K562 (cell line): Measurements from ENCODE around the gene NYNRIN. TPM values are rescaled to one million over a fixed set of nuclear protein-coding genes. Genes with fewer than 3 reads are reported as not detected.

ENCODE experiments used
- NFIC ChIP-seq: fragments of 450-650 bp; IDR thresholded peaks from 2 replicates; pipeline ENCODE4 v1.6.1; 2017; ENCODE audit warnings: mild to moderate bottlenecking, inconsistent platforms
- NFXL1 ChIP-seq: fragments of 450-650 bp; formaldehyde crosslinking; IDR thresholded peaks from 2 replicates; pipeline ENCODE4 v1.4.0; 2021; ENCODE audit warnings: mild to moderate bottlenecking
- SP2 ChIP-seq: IDR thresholded peaks from 2 replicates; pipeline ENCODE4 v1.6.1; 2011; ENCODE audit warnings: mild to moderate bottlenecking, low read depth, low read length, moderate library complexity; ENCODE audit not compliant: poor library complexity, severe bottlenecking; ENCODE audit errors: extremely low read depth
- polyA plus RNA-seq, 8 experiments: library from polyadenylated mRNA; depleted of rRNA in 4 of 8; stranded (reverse) in 5 of 8; unstranded in 3 of 8; fragments of >200 nt; fragmentation: Nextera tagmentation in 2 of 8; fragmentation: Illumina TruSeq in 1 of 8; extraction: Ambion mirVana in 2 of 8; extraction: Trizol in 1 of 8; gene quantifications; 2 replicates each; pipeline versions ENCODE4 v1.2.1 to v1.2.3, GENCODE V29; 2011 to 2014; ENCODE audit warnings: inconsistent platforms in 1 of 8, missing spikeins in 1 of 8
- total RNA-seq, 7 experiments: library from RNA; depleted of rRNA in 6 of 7; stranded (reverse); fragments of >200 nt in 6 of 7; fragmentation: Illumina TruSeq in 2 of 7; extraction: Trizol in 2 of 7; gene quantifications; 2 replicates each; pipeline versions ENCODE4 v1.2.1 to v1.2.3, GENCODE V29; 2011 to 2021; ENCODE audit warnings: low replicate concordance in 1 of 7
- TF ChIP-seq, protein P1 (sequence below), 2 experiments: fragments of 450-650 bp; formaldehyde crosslinking in 1 of 2; IDR thresholded peaks; 2 replicates each; pipeline versions ENCODE4 v1.4.0 to v1.6.1; 2014 to 2020; ENCODE audit warnings: mild to moderate bottlenecking in 2 of 2, borderline replicate concordance in 1 of 2, low read depth in 1 of 2
- TF ChIP-seq, protein P2 (sequence below): sonication (generic); formaldehyde crosslinking; IDR thresholded peaks from 2 replicates; pipeline ENCODE4 v1.8.0; 2022; ENCODE audit warnings: mild to moderate bottlenecking, low read depth, missing genetic modification reagents
- TF ChIP-seq, protein P3 (sequence below): IDR thresholded peaks from 3 replicates; pipeline ENCODE4 v1.6.1; 2011; ENCODE audit warnings: borderline replicate concordance, mild to moderate bottlenecking, moderate library complexity; ENCODE audit not compliant: insufficient read length; ENCODE audit errors: extremely low read depth
- TF ChIP-seq, protein P4 (sequence below): fragments of 200-800 bp; sonication (Bioruptor generic); IDR thresholded peaks from 2 replicates; pipeline ENCODE4 v1.6.1; 2016; ENCODE audit warnings: missing genetic modification characterization, missing compliant biosample characterization

Gene NYNRIN
- total and polyA plus RNA-seq, 9 of the 15 experiments (the other 6 are each of a cell fraction or from before 2014, with no cell fraction given), result 0.04 to 1.2 (median 0.28) TPM

DNA sequence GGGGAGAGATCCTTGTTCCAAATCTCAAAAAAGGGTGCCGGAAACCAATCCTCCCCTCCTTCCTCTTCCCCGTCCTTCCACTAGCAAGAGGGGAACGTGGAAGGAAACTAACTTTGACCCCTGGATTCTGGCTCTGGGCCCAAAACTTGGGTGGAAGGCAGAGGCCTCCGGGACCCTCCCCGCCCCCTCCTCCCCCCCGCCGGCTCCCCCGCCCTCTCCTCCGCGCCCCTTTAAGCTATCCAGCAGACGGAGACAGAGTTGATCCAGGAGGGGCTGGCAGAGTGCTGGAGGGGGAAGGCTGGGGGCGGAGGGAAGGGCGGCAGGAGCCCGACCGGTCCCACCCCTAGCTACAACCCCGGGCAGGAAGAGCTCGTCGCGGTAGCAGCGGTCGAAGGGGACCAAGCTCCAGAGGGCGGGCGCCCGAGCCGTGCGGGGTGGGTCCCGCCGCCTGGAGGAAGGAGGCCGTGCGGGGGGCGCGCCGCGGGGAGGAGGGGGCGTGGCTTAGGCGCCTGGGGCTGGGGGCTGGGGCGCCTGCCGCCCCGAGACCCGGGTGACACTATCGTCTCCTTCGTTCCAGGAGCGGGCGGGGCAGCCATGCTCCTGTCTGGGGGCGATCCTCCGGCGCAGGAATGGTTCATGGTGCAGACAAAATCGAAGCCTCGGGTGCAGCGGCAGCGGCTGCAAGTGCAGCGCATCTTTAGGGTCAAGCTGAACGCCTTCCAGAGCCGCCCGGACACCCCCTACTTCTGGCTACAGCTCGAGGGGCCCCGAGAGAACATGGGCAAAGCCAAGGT is at the start of gene NYNRIN (continued):
- TF ChIP-seq, protein P1, sequence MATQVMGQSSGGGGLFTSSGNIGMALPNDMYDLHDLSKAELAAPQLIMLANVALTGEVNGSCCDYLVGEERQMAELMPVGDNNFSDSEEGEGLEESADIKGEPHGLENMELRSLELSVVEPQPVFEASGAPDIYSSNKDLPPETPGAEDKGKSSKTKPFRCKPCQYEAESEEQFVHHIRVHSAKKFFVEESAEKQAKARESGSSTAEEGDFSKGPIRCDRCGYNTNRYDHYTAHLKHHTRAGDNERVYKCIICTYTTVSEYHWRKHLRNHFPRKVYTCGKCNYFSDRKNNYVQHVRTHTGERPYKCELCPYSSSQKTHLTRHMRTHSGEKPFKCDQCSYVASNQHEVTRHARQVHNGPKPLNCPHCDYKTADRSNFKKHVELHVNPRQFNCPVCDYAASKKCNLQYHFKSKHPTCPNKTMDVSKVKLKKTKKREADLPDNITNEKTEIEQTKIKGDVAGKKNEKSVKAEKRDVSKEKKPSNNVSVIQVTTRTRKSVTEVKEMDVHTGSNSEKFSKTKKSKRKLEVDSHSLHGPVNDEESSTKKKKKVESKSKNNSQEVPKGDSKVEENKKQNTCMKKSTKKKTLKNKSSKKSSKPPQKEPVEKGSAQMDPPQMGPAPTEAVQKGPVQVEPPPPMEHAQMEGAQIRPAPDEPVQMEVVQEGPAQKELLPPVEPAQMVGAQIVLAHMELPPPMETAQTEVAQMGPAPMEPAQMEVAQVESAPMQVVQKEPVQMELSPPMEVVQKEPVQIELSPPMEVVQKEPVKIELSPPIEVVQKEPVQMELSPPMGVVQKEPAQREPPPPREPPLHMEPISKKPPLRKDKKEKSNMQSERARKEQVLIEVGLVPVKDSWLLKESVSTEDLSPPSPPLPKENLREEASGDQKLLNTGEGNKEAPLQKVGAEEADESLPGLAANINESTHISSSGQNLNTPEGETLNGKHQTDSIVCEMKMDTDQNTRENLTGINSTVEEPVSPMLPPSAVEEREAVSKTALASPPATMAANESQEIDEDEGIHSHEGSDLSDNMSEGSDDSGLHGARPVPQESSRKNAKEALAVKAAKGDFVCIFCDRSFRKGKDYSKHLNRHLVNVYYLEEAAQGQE (IDR thresholded peaks at IDR 0.05; ENCODE audit: borderline replicate concordance), result no peak
- TF ChIP-seq, protein P1 (CRISPR knock-in tag; IDR thresholded peaks at IDR 0.05; ENCODE audit: low read depth), result no peak
- TF ChIP-seq NFIC (no peak), SP2 (no peak), NFXL1 (no peak)
- TF ChIP-seq, protein P2, sequence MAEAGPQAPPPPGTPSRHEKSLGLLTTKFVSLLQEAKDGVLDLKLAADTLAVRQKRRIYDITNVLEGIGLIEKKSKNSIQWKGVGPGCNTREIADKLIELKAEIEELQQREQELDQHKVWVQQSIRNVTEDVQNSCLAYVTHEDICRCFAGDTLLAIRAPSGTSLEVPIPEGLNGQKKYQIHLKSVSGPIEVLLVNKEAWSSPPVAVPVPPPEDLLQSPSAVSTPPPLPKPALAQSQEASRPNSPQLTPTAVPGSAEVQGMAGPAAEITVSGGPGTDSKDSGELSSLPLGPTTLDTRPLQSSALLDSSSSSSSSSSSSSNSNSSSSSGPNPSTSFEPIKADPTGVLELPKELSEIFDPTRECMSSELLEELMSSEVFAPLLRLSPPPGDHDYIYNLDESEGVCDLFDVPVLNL (CRISPR knock-in tag), result no peak
- TF ChIP-seq, protein P3, sequence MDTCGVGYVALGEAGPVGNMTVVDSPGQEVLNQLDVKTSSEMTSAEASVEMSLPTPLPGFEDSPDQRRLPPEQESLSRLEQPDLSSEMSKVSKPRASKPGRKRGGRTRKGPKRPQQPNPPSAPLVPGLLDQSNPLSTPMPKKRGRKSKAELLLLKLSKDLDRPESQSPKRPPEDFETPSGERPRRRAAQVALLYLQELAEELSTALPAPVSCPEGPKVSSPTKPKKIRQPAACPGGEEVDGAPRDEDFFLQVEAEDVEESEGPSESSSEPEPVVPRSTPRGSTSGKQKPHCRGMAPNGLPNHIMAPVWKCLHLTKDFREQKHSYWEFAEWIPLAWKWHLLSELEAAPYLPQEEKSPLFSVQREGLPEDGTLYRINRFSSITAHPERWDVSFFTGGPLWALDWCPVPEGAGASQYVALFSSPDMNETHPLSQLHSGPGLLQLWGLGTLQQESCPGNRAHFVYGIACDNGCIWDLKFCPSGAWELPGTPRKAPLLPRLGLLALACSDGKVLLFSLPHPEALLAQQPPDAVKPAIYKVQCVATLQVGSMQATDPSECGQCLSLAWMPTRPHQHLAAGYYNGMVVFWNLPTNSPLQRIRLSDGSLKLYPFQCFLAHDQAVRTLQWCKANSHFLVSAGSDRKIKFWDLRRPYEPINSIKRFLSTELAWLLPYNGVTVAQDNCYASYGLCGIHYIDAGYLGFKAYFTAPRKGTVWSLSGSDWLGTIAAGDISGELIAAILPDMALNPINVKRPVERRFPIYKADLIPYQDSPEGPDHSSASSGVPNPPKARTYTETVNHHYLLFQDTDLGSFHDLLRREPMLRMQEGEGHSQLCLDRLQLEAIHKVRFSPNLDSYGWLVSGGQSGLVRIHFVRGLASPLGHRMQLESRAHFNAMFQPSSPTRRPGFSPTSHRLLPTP, result no peak
- TF ChIP-seq, protein P4, sequence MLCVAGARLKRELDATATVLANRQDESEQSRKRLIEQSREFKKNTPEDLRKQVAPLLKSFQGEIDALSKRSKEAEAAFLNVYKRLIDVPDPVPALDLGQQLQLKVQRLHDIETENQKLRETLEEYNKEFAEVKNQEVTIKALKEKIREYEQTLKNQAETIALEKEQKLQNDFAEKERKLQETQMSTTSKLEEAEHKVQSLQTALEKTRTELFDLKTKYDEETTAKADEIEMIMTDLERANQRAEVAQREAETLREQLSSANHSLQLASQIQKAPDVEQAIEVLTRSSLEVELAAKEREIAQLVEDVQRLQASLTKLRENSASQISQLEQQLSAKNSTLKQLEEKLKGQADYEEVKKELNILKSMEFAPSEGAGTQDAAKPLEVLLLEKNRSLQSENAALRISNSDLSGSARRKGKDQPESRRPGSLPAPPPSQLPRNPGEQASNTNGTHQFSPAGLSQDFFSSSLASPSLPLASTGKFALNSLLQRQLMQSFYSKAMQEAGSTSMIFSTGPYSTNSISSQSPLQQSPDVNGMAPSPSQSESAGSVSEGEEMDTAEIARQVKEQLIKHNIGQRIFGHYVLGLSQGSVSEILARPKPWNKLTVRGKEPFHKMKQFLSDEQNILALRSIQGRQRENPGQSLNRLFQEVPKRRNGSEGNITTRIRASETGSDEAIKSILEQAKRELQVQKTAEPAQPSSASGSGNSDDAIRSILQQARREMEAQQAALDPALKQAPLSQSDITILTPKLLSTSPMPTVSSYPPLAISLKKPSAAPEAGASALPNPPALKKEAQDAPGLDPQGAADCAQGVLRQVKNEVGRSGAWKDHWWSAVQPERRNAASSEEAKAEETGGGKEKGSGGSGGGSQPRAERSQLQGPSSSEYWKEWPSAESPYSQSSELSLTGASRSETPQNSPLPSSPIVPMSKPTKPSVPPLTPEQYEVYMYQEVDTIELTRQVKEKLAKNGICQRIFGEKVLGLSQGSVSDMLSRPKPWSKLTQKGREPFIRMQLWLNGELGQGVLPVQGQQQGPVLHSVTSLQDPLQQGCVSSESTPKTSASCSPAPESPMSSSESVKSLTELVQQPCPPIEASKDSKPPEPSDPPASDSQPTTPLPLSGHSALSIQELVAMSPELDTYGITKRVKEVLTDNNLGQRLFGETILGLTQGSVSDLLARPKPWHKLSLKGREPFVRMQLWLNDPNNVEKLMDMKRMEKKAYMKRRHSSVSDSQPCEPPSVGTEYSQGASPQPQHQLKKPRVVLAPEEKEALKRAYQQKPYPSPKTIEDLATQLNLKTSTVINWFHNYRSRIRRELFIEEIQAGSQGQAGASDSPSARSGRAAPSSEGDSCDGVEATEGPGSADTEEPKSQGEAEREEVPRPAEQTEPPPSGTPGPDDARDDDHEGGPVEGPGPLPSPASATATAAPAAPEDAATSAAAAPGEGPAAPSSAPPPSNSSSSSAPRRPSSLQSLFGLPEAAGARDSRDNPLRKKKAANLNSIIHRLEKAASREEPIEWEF (CRISPR knock-in tag), result no peak
